ENCODE measurements around the gene AFAP1. TPM values are rescaled to one million over a fixed set of nuclear protein-coding genes. Genes with fewer than 3 reads are reported as not detected.

Gene AFAP1
- total RNA-seq, 4 donors from 2014 or later: 25.1 to 56.9 (median 26.4) TPM

DNA sequence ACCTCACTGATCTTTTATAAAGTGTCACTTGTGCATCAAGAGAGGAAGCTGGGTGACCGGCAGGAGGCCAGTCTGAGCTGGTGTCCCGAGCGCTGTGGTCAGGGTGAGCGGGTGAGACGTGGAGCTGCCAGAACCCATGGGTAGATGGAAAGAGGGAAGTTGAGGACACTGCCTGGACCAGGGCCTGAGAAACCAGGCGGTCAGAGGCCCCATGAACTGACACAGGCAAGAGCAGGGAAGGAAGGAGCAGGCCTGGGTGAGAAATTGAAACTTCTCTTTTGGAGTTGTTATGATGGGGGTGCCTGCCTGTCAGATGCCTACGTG, 192.6 kb downstream of the AFAP1 start:
- intact Hi-C loops (cut with DNase I; ENCODE audit: low total_unique reads) (no loop called here), in situ Hi-C loops (cut with MboI; ENCODE audit: low pct_ligation_motif_present in 1 of 4, low pct_unique_long_range_greater_than_20kb in 1 of 4, low sequenced_read_pairs in 3 of 4) (no loop called here)
- Histone ChIP-seq H3K4me3 (no peak overlapping the region), H3K27me3 (no peaks in the 10 kb centered on the region), H3K27ac (no peak overlapping the region), H3K9me3 (no peaks in the 10 kb centered on the region), H3K36me3 (no peaks in the 10 kb centered on the region), H3K4me1 (no peaks in the 10 kb centered on the region)
- 78% methylated on average over 7 of the region's 7 CpGs; no CpG with 5 or more reads in 1 of the 2 donors for WGBS, 2 donors (ENCODE audit: low coverage in 1 of 2)
- TF ChIP-seq, protein P1, sequence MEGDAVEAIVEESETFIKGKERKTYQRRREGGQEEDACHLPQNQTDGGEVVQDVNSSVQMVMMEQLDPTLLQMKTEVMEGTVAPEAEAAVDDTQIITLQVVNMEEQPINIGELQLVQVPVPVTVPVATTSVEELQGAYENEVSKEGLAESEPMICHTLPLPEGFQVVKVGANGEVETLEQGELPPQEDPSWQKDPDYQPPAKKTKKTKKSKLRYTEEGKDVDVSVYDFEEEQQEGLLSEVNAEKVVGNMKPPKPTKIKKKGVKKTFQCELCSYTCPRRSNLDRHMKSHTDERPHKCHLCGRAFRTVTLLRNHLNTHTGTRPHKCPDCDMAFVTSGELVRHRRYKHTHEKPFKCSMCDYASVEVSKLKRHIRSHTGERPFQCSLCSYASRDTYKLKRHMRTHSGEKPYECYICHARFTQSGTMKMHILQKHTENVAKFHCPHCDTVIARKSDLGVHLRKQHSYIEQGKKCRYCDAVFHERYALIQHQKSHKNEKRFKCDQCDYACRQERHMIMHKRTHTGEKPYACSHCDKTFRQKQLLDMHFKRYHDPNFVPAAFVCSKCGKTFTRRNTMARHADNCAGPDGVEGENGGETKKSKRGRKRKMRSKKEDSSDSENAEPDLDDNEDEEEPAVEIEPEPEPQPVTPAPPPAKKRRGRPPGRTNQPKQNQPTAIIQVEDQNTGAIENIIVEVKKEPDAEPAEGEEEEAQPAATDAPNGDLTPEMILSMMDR (IDR thresholded peaks at IDR 0.05): no peak
- TF ChIP-seq POLR2A (IDR thresholded peaks at IDR 0.05): no peak
- TF ChIP-seq EP300 (IDR thresholded peaks at IDR 0.05; ENCODE audit: low read depth): no peak
- TF ChIP-seq POLR2AphosphoS5 (IDR thresholded peaks at IDR 0.05): no peak
- peak; percentile 24 for DNase-seq

DNA sequence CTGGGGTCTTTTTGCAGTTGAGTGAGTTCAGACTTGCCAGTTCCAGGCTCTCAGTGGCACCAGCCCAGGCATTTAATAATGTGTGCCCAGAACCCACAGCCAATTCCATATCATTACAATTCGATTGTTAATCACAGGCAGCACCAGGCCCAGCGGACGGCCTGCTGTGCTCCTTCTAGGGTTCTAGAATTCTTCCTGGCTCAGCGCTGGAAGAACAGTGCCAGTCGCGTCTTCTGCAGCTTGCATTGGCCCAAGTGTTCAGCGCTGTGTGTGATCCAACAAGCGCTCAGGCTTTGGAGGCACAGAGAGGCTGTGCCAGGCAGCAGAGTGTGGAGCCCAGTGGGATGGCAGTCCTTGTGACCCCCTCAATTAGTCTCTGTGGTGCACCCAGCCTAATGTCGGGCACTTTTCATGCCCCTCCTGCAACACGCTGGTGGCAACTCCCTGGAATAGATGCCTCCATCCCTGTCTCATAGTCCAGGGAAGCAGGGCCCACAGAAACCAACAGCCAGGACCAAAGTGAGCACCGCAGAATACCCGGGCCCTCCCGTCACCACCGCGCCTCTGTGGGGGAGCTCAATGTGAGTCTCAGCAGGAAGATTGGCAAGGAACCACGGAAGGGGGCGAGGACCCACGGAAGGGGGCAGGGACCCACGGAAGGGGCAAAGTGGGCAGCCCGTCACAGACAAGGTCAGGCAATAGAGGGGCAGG, 193.2 kb downstream of the AFAP1 start:
- H3K27ac ChIP-seq: no peak overlapping the region
- intact Hi-C loops (cut with DNase I; ENCODE audit: low total_unique reads) (no loop called here), in situ Hi-C loops (cut with MboI; ENCODE audit: low pct_ligation_motif_present in 1 of 4, low pct_unique_long_range_greater_than_20kb in 1 of 4, low sequenced_read_pairs in 3 of 4) (no loop called here)
- H3K4me3 ChIP-seq: no peak overlapping the region
- no peaks in the 10 kb centered on the region for H3K4me1 ChIP-seq
- TF ChIP-seq EP300 (IDR thresholded peaks at IDR 0.05; ENCODE audit: low read depth) (no peak), POLR2AphosphoS5 (IDR thresholded peaks at IDR 0.05) (no peak), POLR2A (IDR thresholded peaks at IDR 0.05) (no peak)
- TF ChIP-seq, protein P1 (IDR thresholded peaks at IDR 0.05): no peak
- no peaks in the 10 kb centered on the region for H3K9me3 ChIP-seq
- no peak for DNase-seq
- H3K27me3 ChIP-seq: no peaks in the 10 kb centered on the region
- no peaks in the 10 kb centered on the region for H3K36me3 ChIP-seq
- WGBS, 2 donors (ENCODE audit: low coverage in 1 of 2): 80 to 93% methylated on average over 1 to 20 of the region's 20 CpGs

DNA sequence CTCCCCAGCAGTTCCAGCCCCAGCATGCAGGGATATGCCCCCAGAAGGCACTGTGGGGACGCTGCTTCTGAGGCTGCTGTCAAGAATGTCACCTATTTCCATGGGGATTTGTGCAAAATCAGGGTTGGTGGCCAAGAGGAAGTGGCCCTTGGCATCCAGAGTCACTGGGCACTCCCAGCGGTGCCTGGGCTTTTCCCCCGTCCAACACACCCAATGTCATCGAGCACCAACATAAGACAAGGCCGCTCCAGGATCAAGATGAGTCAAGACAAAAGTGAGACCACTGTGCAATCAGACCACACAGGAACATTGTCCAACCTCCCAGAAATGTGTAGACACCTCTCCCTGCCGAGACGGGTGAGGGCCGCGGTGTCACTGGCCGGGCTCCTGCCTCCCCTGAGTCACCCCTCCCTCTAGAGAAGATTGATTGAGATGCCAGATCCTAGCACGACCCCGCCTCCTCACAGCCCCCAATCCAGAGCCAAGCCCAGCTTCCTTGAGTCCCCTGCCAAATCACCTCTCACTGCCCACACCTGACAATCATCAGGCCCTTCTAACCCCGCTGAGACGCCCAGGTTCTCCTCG, 194.3 kb downstream of the AFAP1 start:
- no peaks in the 10 kb centered on the region for H3K9me3 ChIP-seq
- DNase-seq: no peak
- H3K27me3 ChIP-seq: no peaks in the 10 kb centered on the region
- H3K27ac ChIP-seq: no peak overlapping the region
- intact Hi-C loops (cut with DNase I; ENCODE audit: low total_unique reads): no loop called here
- TF ChIP-seq POLR2A (IDR thresholded peaks at IDR 0.05) (no peak), POLR2AphosphoS5 (IDR thresholded peaks at IDR 0.05) (no peak), EP300 (IDR thresholded peaks at IDR 0.05; ENCODE audit: low read depth) (no peak)
- TF ChIP-seq, protein P1 (IDR thresholded peaks at IDR 0.05): no peak
- in situ Hi-C loops (cut with MboI; ENCODE audit: low pct_ligation_motif_present in 1 of 4, low pct_unique_long_range_greater_than_20kb in 1 of 4, low sequenced_read_pairs in 3 of 4): no loop called here
- 86% methylated on average over 15 of the region's 15 CpGs; no CpG with 5 or more reads in 1 of the 2 donors for WGBS, 2 donors (ENCODE audit: low coverage in 1 of 2)
- no peaks in the 10 kb centered on the region for H3K4me1 ChIP-seq
- no peak overlapping the region for H3K4me3 ChIP-seq
- no peaks in the 10 kb centered on the region for H3K36me3 ChIP-seq

DNA sequence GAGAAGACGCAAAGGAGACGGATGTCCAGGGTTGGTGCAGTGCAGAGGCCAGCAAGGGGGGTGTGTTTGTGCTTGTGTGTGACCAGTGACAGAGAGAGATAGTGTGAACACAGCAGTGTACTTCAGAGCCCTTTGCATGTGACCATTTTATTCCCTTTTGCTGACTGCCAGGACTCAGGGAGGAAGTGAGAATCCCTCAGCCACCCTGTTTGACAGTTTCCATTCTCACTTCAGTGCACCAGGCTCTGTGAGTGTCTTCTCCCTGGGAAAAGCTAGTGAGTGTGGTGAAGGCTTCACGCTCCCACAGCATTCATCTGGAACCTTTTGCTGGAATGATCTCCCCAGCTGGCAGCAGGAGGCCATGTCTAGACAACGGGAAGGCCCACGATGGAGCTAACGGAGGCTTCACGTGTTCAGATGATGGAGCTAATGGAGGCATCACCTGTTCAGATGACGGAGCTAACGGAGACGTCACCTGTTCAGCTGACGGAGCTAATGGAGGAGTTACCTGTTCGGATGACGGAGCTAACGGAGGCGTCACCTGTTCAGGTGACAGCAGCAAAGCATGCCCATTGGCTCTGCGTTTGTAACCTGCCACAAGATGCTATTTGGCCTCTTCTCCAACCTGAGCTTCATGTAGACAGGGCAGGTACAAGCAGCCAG, 195.4 kb downstream of the AFAP1 start:
- no peaks in the 10 kb centered on the region for H3K27me3 ChIP-seq
- no peak for TF ChIP-seq EP300 (IDR thresholded peaks at IDR 0.05; ENCODE audit: low read depth)
- TF ChIP-seq, protein P1 (IDR thresholded peaks at IDR 0.05): no peak
- no peak for TF ChIP-seq POLR2A (IDR thresholded peaks at IDR 0.05)
- no peak for TF ChIP-seq POLR2AphosphoS5 (IDR thresholded peaks at IDR 0.05)
- no peaks in the 10 kb centered on the region for H3K36me3 ChIP-seq
- no peak for DNase-seq
- WGBS, 2 donors (ENCODE audit: low coverage in 1 of 2): 81 to 100% methylated on average over 1 to 16 of the region's 16 CpGs
- H3K4me1 ChIP-seq: no peaks in the 10 kb centered on the region
- in situ Hi-C loops (cut with MboI; ENCODE audit: low pct_ligation_motif_present in 1 of 4, low pct_unique_long_range_greater_than_20kb in 1 of 4, low sequenced_read_pairs in 3 of 4) (no loop called here), intact Hi-C loops (cut with DNase I; ENCODE audit: low total_unique reads) (no loop called here)
- H3K9me3 ChIP-seq: no peaks in the 10 kb centered on the region
- H3K4me3 ChIP-seq: no peak overlapping the region
- H3K27ac ChIP-seq: peak overlapping the region in 1 of 4 donors; percentile 50

All from transverse colon (tissue), 4 donors.